Heart right ventricle (tissue), 16 donors: ENCODE measurements around the gene ASPSCR1. TPM values are rescaled to one million over a fixed set of nuclear protein-coding genes. Genes with fewer than 3 reads are reported as not detected.
A peak's percentile ranks its signal among the peaks of the same experiment; 100 is the strongest.

Source experiments
- ATAC-seq, 8 donors: fragments of 200-7000 bp; cut with Tn5 transposase; one replicate each; pipeline ENCODE4 v1.9.1; 2020; ENCODE audit warnings: mild to moderate bottlenecking in 8 of 8, moderate library complexity in 8 of 8, moderate number of reproducible peaks in 1 of 8
- DNase-seq, 2 donors: peaks; one replicate each; pipeline ENCODE4 v3.0.0-alpha.2; 2020
- H3K27ac ChIP-seq, 10 donors: fragments of 200-600 bp; sonication (generic) in 2 of 10; one replicate each; pipeline versions ENCODE4 v1.5.0 to v1.8.0; 2020 to 2022; ENCODE audit warnings: mild to moderate bottlenecking in 3 of 10
- H3K27me3 ChIP-seq, 7 donors: fragments of 200-600 bp; one replicate each; pipeline ENCODE4 v1.8.0; 2021 to 2022; ENCODE audit warnings: mild to moderate bottlenecking in 2 of 7
- H3K36me3 ChIP-seq, 9 donors: fragments of 200-600 bp; sonication (generic) in 1 of 9; one replicate each; pipeline versions ENCODE4 v1.5.0 to v1.8.0; 2020 to 2022; ENCODE audit warnings: mild to moderate bottlenecking in 2 of 9
- H3K4me1 ChIP-seq, 9 donors: fragments of 200-600 bp; sonication (generic) in 1 of 9; one replicate each; pipeline versions ENCODE4 v1.5.0 to v1.8.0; 2020 to 2022; ENCODE audit warnings: mild to moderate bottlenecking in 4 of 9
- H3K4me3 ChIP-seq, 10 donors: fragments of 200-600 bp; sonication (generic) in 2 of 10; one replicate each; pipeline versions ENCODE4 v1.5.0 to v1.8.0; 2020 to 2022; ENCODE audit warnings: mild to moderate bottlenecking in 7 of 10, moderate library complexity in 2 of 10
- H3K9me3 ChIP-seq, 11 donors: fragments of 200-600 bp in 10 of 11; sonication (generic) in 2 of 11; one replicate each; pipeline versions ENCODE4 v1.5.0 to v1.8.0; 2013 to 2022; ENCODE audit warnings: mild to moderate bottlenecking in 2 of 11, control low read depth in 1 of 11, moderate library complexity in 1 of 11
- CTCF ChIP-seq, 9 donors: fragments of 200-600 bp; sonication (generic) in 2 of 9; IDR thresholded peaks; one replicate each; pipeline versions ENCODE4 v1.5.0 to v1.8.0; 2021 to 2022; ENCODE audit warnings: antibody characterized with exemption in 9 of 9, mild to moderate bottlenecking in 5 of 9, moderate library complexity in 1 of 9
- WGBS, 2 donors: extraction: QIAGEN DNeasy Blood & Tissue Kit; methylation state at CpG; one replicate each; pipeline ENCODE4 v1.1.7; 2013; ENCODE audit warnings: inconsistent platforms in 1 of 2; 5-methylcytosine and 5-hydroxymethylcytosine counted together
- intact Hi-C, 10 donors: fragments of 100-400 bp; cut with DNase I; formaldehyde crosslinking; loops; one replicate each; pipeline versions ENCODE4 v1.11.1 to v1.14.2; 2022
- polyA plus RNA-seq, 2 donors: library from polyadenylated mRNA; stranded (reverse); fragments of 200-250 nt; gene quantifications; one replicate each; pipeline ENCODE4 v1.2.3, GENCODE V29; 2013
- total RNA-seq, 10 donors: library from RNA; stranded (reverse); fragmentation: NEBNext Ultra II Directional in 3 of 10; extraction: Animal tissue kit (Norgen Biotek cat#: 25700) in 3 of 10; gene quantifications; one replicate each; pipeline versions ENCODE4 v1.2.1 to v1.2.4, GENCODE V29; 2021 to 2023
- donor health status: Arrhythmogenic right ventricular cardiomyopathy.
- donor health status: ischemic (EF 13 %, LVEDD 7.1; RV severe dilation, severe dysfunction).
- donor health status: healthy with polysubstance abuse.
- donor health status: DM: no; HTN: yes; CAD: no.
- donor health status: DM: no; HTN: no; CAD: no.
- donor health status: ischemic (EF 25% LVEDD 6.9; RV normal size, moderate dysfunction).
- donor health status: ischemic (EF 25% LVEDD 5.7; RV mildly dilated, moderate dysfunction).
- donor health status: healthy.
- donor health status: DM: yes; HTN: yes; CAD: no.
- donor health status: Ischemic cardiomyopathy.
- donor health status: ischemic (EF 35%, LVEDD 5.7; RV mildly dilated, moderate dysfunction).
- donor health status: nonischemic (EF 11% LVEDD 7.7; RV severe dilation, severe dysfunction).
- donor health status: DM: yes; HTN: yes; CAD: no.
- donor health status: PGD.
- donor health status: ischemic (EF 29% LVEDD 5.4; RV normal size, mild dysfunction).
- donor health status: nonischemic (EF 23%, LVEDD 6.1; RV moderate dilation, normal function).

ASPSCR1 gene
- total and polyA plus RNA-seq, 12 donors, result 19.9 to 115 (median 25.1) TPM

- Histone ChIP-seq H3K27me3 (peaks cover 0 to 10% (median 6%) of the 10 kb centered on the region in 7 donors), H3K36me3 (peaks cover 0 to 13% (median 0%) of the 10 kb centered on the region in 9 donors), H3K4me3 (no peak overlapping the region), H3K27ac (no peak overlapping the region), H3K4me1 (peaks cover 11 to 54% (median 41%) of the 10 kb centered on the region in 9 donors), H3K9me3 (no peaks in the 10 kb centered on the region)
- ATAC-seq (no peak), DNase-seq (no peak)
- 94 to 96% methylated on average over 35 to 38 of the region's 38 CpGs for WGBS, 2 donors
- intact Hi-C loops, result loop anchor here in 4 of 10 donors (5.0 to 10.0 kb wide), 4 partner anchors 69 to 291 kb away; no protein-coding TSS in a partner anchor
- TF ChIP-seq CTCF (IDR thresholded peaks at IDR 0.05), result no peak
Measured at GRCh38 chr17:82033359-82034085, 56.1 kb downstream of the ASPSCR1 start.

GRCh38 chr17:82034371-82035011 is 57.1 kb downstream of the ASPSCR1 start:
- H3K4me3 ChIP-seq, result no peak overlapping the region
- no peak overlapping the region for H3K27ac ChIP-seq
- DNase-seq (no peak), ATAC-seq (no peak)
- WGBS, 2 donors, result 76 to 81% methylated on average over 23 of the region's 23 CpGs
- H3K4me1 ChIP-seq, result peaks cover 11 to 47% (median 40%) of the 10 kb centered on the region in 9 donors
- H3K27me3 ChIP-seq, result peaks cover 0 to 10% (median 6%) of the 10 kb centered on the region in 7 donors
- no peak for TF ChIP-seq CTCF (IDR thresholded peaks at IDR 0.05)
- no peaks in the 10 kb centered on the region for H3K9me3 ChIP-seq
- intact Hi-C loops, result loop anchor here in 6 of 10 donors (5.0 to 10.0 kb wide), 5 partner anchors 63 to 290 kb away; partner anchors contain the start of gene FASN (in 2 of the 6)
- peaks cover 0 to 9% (median 0%) of the 10 kb centered on the region in 9 donors for H3K36me3 ChIP-seq

GRCh38 chr17:82035488-82035887 is 58.1 kb downstream of the ASPSCR1 start:
- H3K4me1 ChIP-seq, result peaks cover 6 to 37% (median 31%) of the 10 kb centered on the region in 9 donors
- no peak for TF ChIP-seq CTCF (IDR thresholded peaks at IDR 0.05)
- WGBS, 2 donors, result 89 to 90% methylated on average over 8 of the region's 8 CpGs
- intact Hi-C loops, result loop anchor here in 3 of 10 donors (5.0 to 10.0 kb wide), 2 partner anchors 62 to 289 kb away; partner anchors contain the start of gene FASN (in 2 of the 3)
- H3K36me3 ChIP-seq, result peaks cover 0 to 9% (median 0%) of the 10 kb centered on the region in 9 donors
- H3K27ac ChIP-seq, result no peak overlapping the region
- H3K9me3 ChIP-seq, result no peaks in the 10 kb centered on the region
- ATAC-seq, result no peak
- no peak for DNase-seq
- H3K4me3 ChIP-seq, result no peak overlapping the region
- peaks cover 0 to 10% (median 6%) of the 10 kb centered on the region in 7 donors for H3K27me3 ChIP-seq

- no peak for DNase-seq
- intact Hi-C loops, result loop anchor here in 3 of 10 donors (5.0 to 10.0 kb wide), 2 partner anchors 61 to 289 kb away; partner anchors contain the start of gene FASN (in 2 of the 3)
- Histone ChIP-seq H3K27me3 (peaks cover 0 to 10% (median 6%) of the 10 kb centered on the region in 7 donors), H3K27ac (peak overlapping the region in 6 of 10 donors; percentile 93 to 96 (median 94)), H3K4me1 (peaks cover 6 to 31% (median 25%) of the 10 kb centered on the region in 9 donors), H3K4me3 (peak overlapping the region; percentile 58 to 82 (median 72)), H3K36me3 (peaks cover 0 to 9% (median 0%) of the 10 kb centered on the region in 9 donors), H3K9me3 (no peaks in the 10 kb centered on the region)
- peak in 1 of 8 donors; percentile 22 for ATAC-seq
- 80 to 90% methylated on average over 18 to 20 of the region's 20 CpGs for WGBS, 2 donors
- no peak for TF ChIP-seq CTCF (IDR thresholded peaks at IDR 0.05)
Measured at GRCh38 chr17:82035956-82036633, 58.7 kb downstream of the ASPSCR1 start.
